MM.1S (cell line): ENCODE measurements around the gene PDLIM5.

Experiments used
- DNase-seq: peaks from one replicate; pipeline ENCODE4 v3.0.0-alpha.2; 2015
- H2AFZ ChIP-seq: fragments of 300-600 bp; sonication (generic); 2 replicates; pipeline ENCODE4 v1.6.0; 2016; ENCODE audit warnings: antibody characterized with exemption, low read length
- H3F3A ChIP-seq: fragments of 300-600 bp; sonication (generic); 2 replicates; pipeline ENCODE4 v1.6.1; 2016; ENCODE audit warnings: mild to moderate bottlenecking, antibody characterized with exemption, low read length, moderate library complexity, mixed read lengths; ENCODE audit not compliant: insufficient read depth
- H3K27ac ChIP-seq: fragments of 300-600 bp; sonication (generic); 2 replicates; pipeline ENCODE4 v1.5.1; 2016; ENCODE audit warnings: mild to moderate bottlenecking, low read length
- H3K27me3 ChIP-seq: fragments of 300-600 bp; sonication (generic); replicated peaks from 2 replicates; pipeline ENCODE4 v1.6.0; 2016; ENCODE audit warnings: low read length; ENCODE audit not compliant: insufficient read depth
- H3K36me3 ChIP-seq: fragments of 300-600 bp; sonication (generic); replicated peaks from 2 replicates; pipeline ENCODE4 v1.6.1; 2016; ENCODE audit warnings: mild to moderate bottlenecking, low read length, mixed read lengths; ENCODE audit not compliant: insufficient read depth
- H3K4me1 ChIP-seq: fragments of 300-600 bp; sonication (generic); 2 replicates; pipeline ENCODE4 v1.6.1; 2016; ENCODE audit warnings: low read length, mixed read lengths
- H3K4me2 ChIP-seq: fragments of 300-600 bp; sonication (generic); 2 replicates; pipeline ENCODE4 v1.6.0; 2016; ENCODE audit warnings: low read depth, low read length
- H3K4me3 ChIP-seq: fragments of 300-600 bp; sonication (generic); 2 replicates; pipeline ENCODE4 v1.5.1; 2016; ENCODE audit warnings: low read length, mixed read lengths
- H3K79me2 ChIP-seq: fragments of 300-600 bp; sonication (generic); 2 replicates; pipeline ENCODE4 v1.6.1; 2016; ENCODE audit warnings: mixed run types, low read length, mixed read lengths
- H3K9ac ChIP-seq: fragments of 300-600 bp; sonication (generic); 2 replicates; pipeline ENCODE4 v1.6.1; 2016; ENCODE audit warnings: low read length, mixed read lengths
- H3K9me2 ChIP-seq: fragments of 300-600 bp; sonication (generic); replicated peaks from 2 replicates; pipeline ENCODE4 v1.6.1; 2016; ENCODE audit warnings: mild to moderate bottlenecking, low read length, mixed read lengths; ENCODE audit not compliant: insufficient read depth
- H3K9me3 ChIP-seq: fragments of 300-600 bp; sonication (generic); replicated peaks from 2 replicates; pipeline ENCODE4 v1.6.1; 2016; ENCODE audit warnings: mild to moderate bottlenecking, low read length, mixed read lengths; ENCODE audit not compliant: insufficient read depth
- H4K20me1 ChIP-seq: fragments of 300-600 bp; sonication (generic); 2 replicates; pipeline ENCODE4 v1.6.1; 2016; ENCODE audit warnings: mild to moderate bottlenecking, low read length, moderate library complexity, mixed read lengths; ENCODE audit not compliant: insufficient read depth
- CTCF ChIP-seq: fragments of 300-600 bp; sonication (generic); IDR thresholded peaks from 2 replicates; pipeline ENCODE4 v1.5.1; 2016; ENCODE audit warnings: antibody characterized with exemption, low read length, mixed read lengths
- EZH2 ChIP-seq: fragments of 300-600 bp; sonication (generic); optimal IDR thresholded peaks from 2 replicates; pipeline ENCODE3; 2017; ENCODE audit warnings: low read depth, mild to moderate bottlenecking, antibody characterized with exemption, low read length, mixed read lengths
- EZH2phosphoT487 ChIP-seq: fragments of 300-600 bp; sonication (generic); IDR thresholded peaks from 2 replicates; pipeline ENCODE4 v1.6.1; 2018; ENCODE audit warnings: antibody characterized with exemption, low read length

The PDLIM5 gene

DNA sequence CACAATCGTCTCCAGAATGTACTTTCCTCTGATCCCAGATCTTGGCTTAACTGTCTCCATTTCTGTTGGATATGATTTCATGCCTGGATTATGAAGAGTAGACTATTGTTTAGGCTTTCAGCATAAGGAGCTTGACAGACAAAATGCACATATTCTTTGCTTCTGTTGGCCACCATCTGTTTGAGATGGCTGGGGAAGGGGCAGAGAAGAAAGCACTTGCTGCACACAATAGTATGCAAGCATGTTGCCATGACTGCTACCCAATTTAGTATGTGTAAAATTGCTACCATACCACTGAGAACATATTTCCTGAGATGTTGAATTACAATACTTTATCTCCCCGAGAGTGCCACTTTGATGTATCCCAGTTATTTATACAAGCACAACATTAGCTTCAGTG lies 178.1 kb downstream of the PDLIM5 start:
- DNase-seq = no peak
- Histone ChIP-seq H4K20me1 (no peaks in the 10 kb centered on the region), H3K4me2 (no peak overlapping the region), H3F3A (no peaks in the 10 kb centered on the region), H3K9me2 (no peaks in the 10 kb centered on the region), H3K27me3 (no peaks in the 10 kb centered on the region), H3K4me1 (no peaks in the 10 kb centered on the region), H3K4me3 (no peak overlapping the region), H3K27ac (no peak overlapping the region), H3K9me3 (no peaks in the 10 kb centered on the region), H2AFZ (no peak overlapping the region), H3K36me3 (no peaks in the 10 kb centered on the region), H3K79me2 (no peaks in the 10 kb centered on the region), H3K9ac (no peak overlapping the region)
- TF ChIP-seq CTCF (no peak), EZH2 (no peak), EZH2phosphoT487 (no peak)

DNA sequence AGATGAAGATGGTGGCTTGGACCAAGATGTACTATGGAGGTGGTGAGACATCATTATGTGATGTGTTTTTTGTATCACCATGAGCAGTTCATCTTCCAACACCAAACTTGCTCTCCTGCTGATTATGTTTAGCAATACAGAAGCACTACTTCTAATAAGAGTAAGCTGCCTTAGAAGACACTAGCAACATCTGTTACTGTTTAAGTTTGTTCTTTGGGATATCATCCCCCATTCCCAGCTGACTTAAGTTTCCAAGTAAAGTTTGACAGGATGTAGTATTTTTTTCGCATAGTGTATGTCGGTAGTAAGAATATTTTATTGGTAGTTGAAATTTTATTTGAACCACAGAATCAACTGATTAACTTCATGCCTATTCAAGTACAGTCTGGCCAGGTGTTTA lies 182.5 kb downstream of the PDLIM5 start:
- H3K27me3 ChIP-seq = no peaks in the 10 kb centered on the region
- H3K4me3 ChIP-seq = no peak overlapping the region
- no peaks in the 10 kb centered on the region for H3K36me3 ChIP-seq
- no peak overlapping the region for H3K4me2 ChIP-seq
- H3K9me3 ChIP-seq = no peaks in the 10 kb centered on the region
- H3K9ac ChIP-seq = no peak overlapping the region
- H4K20me1 ChIP-seq = no peaks in the 10 kb centered on the region
- no peaks in the 10 kb centered on the region for H3K79me2 ChIP-seq
- no peaks in the 10 kb centered on the region for H3K9me2 ChIP-seq
- no peak overlapping the region for H3K27ac ChIP-seq
- no peak for DNase-seq
- H3F3A ChIP-seq = no peaks in the 10 kb centered on the region
- no peaks in the 10 kb centered on the region for H3K4me1 ChIP-seq
- no peak overlapping the region for H2AFZ ChIP-seq
- TF ChIP-seq CTCF (no peak), EZH2 (no peak), EZH2phosphoT487 (no peak)

GRCh38 chr4:94635177-94635576 lies 183.4 kb downstream of the PDLIM5 start:
- no peaks in the 10 kb centered on the region for H3K36me3 ChIP-seq
- DNase-seq = no peak

More at GRCh38 chr4:94635177-94635576, 183.4 kb downstream of the PDLIM5 start:
- H3K4me2 ChIP-seq = no peak overlapping the region
- H2AFZ ChIP-seq = no peak overlapping the region
- no peak overlapping the region for H3K9ac ChIP-seq
- H3K27ac ChIP-seq = no peak overlapping the region
- TF ChIP-seq EZH2phosphoT487 = no peak
- no peak for TF ChIP-seq EZH2
- TF ChIP-seq CTCF = no peak
- no peaks in the 10 kb centered on the region for H3K4me1 ChIP-seq
- no peaks in the 10 kb centered on the region for H3K27me3 ChIP-seq
- no peaks in the 10 kb centered on the region for H3K9me3 ChIP-seq
- H3K9me2 ChIP-seq = no peaks in the 10 kb centered on the region
- no peaks in the 10 kb centered on the region for H3K79me2 ChIP-seq
- no peak overlapping the region for H3K4me3 ChIP-seq
- no peaks in the 10 kb centered on the region for H3F3A ChIP-seq
- H4K20me1 ChIP-seq = no peaks in the 10 kb centered on the region
